Body of pancreas (tissue), 4 donors: ENCODE data around the gene ING3. TPM values are rescaled to one million over a fixed set of nuclear protein-coding genes. Genes with fewer than 3 reads are reported as not detected.
A peak's percentile ranks its signal among the peaks of the same experiment; 100 is the strongest.

Experiments used
- ATAC-seq: fragments of 150-250 bp; one replicate; pipeline ENCODE4 v1.9.1; 2016
- DNase-seq, 4 donors: peaks; one replicate each; pipeline ENCODE4 v3.0.0-alpha.2; 2019
- H3K27ac ChIP-seq, 4 donors: fragments of 200-600 bp; sonication (generic); 1 replicate in 3 of 4; 2 replicates in 1 of 4; pipeline versions ENCODE4 v1.5.1 to v1.6.1; 2016 to 2019; ENCODE audit warnings: mild to moderate bottlenecking in 1 of 4, mixed read lengths in 1 of 4, moderate library complexity in 1 of 4
- H3K27me3 ChIP-seq, 2 donors: fragments of 200-600 bp; sonication (generic); one replicate each; pipeline ENCODE4 v1.6.0; 2016; ENCODE audit warnings: mild to moderate bottlenecking in 1 of 2
- H3K36me3 ChIP-seq, 2 donors: fragments of 200-600 bp; sonication (generic); replicated peaks in 1 of 2; 2 replicates each; pipeline ENCODE4 v1.5.1; 2016; ENCODE audit warnings: low read depth in 2 of 2; ENCODE audit not compliant: insufficient read depth in 1 of 2
- H3K4me1 ChIP-seq: fragments of 200-600 bp; sonication (generic); one replicate; pipeline ENCODE4 v1.6.0; 2016
- H3K4me3 ChIP-seq, 2 donors: fragments of 200-600 bp; sonication (generic); 1 replicate in 1 of 2; 2 replicates in 1 of 2; pipeline ENCODE4 v1.5.1; 2016 to 2019
- H3K9me3 ChIP-seq, 3 donors: fragments of 200-600 bp; sonication (generic); 1 replicate in 2 of 3; 2 replicates in 1 of 3; pipeline ENCODE4 v1.5.1; 2016
- POLR2A ChIP-seq, 3 donors: fragments of 450-650 bp; IDR thresholded peaks; one replicate each; pipeline ENCODE4 v1.6.1; 2016; ENCODE audit warnings: antibody characterized with exemption in 3 of 3, mild to moderate bottlenecking in 2 of 3
- WGBS, 2 donors: methylation state at CpG; one replicate each; pipeline ENCODE4 v1.1.5; 2017; 5-methylcytosine and 5-hydroxymethylcytosine counted together
- intact Hi-C: fragments of 100-400 bp; cut with DNase I; formaldehyde crosslinking; loops from one replicate; pipeline ENCODE4 v1.15.1; 2023
- total RNA-seq, 2 donors: library from RNA; depleted of rRNA; stranded (reverse); fragments of >200 nt; gene quantifications; one replicate each; pipeline ENCODE4 v1.1.0, GENCODE V29; 2016
- TF ChIP-seq, protein P1 (sequence below), 7 experiments: fragments of 450-650 bp in 4 of 7; fragments of 200-600 bp in 3 of 7; sonication (generic) in 3 of 7; IDR thresholded peaks; one replicate each; pipeline ENCODE4 v1.5.1; 2016 to 2019; ENCODE audit warnings: antibody characterized with exemption in 7 of 7

The ING3 gene
- total RNA-seq, 2 donors from 2014 or later = 7.6 to 9.1 TPM

DNA sequence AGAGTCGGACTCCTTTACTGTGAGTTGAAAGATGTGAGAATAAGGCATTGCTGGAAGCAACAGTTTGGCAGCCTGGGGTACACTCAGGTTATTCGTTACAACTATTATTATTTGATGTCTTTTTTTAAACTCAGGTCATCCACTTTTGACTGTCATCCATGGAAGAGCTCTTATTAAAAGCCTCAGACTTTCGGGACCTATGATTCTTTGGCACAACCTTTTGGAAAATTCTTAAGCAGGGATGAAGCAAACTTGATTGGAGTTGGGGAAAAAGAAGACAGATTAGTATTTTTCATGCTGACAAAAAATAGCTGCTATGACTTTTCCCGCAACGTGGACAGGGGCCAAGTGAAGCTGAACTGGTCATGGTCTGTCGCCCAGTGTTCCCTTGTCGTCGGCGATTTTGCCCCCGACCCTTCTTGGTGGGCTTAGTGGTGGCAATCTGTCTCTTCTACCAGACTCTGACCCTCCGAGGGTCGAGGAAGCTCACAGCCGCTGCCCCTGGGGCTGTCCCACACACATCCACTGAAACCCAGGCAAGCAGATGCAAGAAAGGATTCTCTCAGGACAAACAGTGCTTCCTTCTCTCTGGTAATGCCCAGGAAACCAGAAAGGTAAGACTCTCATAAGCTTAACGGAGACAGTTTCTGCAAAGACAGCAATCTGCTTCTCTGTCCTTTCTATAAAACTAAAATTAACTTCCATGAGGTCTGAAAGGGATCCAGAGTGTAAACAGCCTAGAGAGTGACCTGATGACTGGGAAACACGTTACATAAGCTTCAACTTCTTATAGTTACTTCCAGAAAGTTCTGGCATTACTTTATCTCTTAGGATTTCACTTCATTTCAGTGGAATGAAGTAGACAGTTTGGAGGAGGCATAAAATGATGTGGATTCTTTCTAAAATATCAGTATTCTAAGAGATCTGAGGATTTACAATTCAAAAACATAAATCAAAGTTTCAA lies 39.0 kb downstream of the ING3 start:
- H3K4me3 ChIP-seq = no peak overlapping the region
- 47 to 55% methylated on average over 14 to 15 of the region's 15 CpGs for WGBS, 2 donors
- ATAC-seq (no peak), DNase-seq (peak in 1 of 4 donors; percentile 10)
- peaks cover 15% of the 10 kb centered on the region for H3K4me1 ChIP-seq
- no peaks in the 10 kb centered on the region for H3K36me3 ChIP-seq
- intact Hi-C loops = loop anchor here (5.0 kb wide), 1 partner anchor 88 kb away; no protein-coding TSS in a partner anchor
- no peaks in the 10 kb centered on the region for H3K9me3 ChIP-seq
- H3K27ac ChIP-seq = peak overlapping the region in 3 of 4 donors; percentile 4 to 22 (median 10)
- peaks cover 0 to 8% of the 10 kb centered on the region in 2 donors for H3K27me3 ChIP-seq
- TF ChIP-seq POLR2A (IDR thresholded peaks at IDR 0.05) = no peak
- TF ChIP-seq, protein P1, sequence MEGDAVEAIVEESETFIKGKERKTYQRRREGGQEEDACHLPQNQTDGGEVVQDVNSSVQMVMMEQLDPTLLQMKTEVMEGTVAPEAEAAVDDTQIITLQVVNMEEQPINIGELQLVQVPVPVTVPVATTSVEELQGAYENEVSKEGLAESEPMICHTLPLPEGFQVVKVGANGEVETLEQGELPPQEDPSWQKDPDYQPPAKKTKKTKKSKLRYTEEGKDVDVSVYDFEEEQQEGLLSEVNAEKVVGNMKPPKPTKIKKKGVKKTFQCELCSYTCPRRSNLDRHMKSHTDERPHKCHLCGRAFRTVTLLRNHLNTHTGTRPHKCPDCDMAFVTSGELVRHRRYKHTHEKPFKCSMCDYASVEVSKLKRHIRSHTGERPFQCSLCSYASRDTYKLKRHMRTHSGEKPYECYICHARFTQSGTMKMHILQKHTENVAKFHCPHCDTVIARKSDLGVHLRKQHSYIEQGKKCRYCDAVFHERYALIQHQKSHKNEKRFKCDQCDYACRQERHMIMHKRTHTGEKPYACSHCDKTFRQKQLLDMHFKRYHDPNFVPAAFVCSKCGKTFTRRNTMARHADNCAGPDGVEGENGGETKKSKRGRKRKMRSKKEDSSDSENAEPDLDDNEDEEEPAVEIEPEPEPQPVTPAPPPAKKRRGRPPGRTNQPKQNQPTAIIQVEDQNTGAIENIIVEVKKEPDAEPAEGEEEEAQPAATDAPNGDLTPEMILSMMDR (IDR thresholded peaks at IDR 0.05) = no peak

- WGBS, 2 donors = 68 to 75% methylated on average over 6 of the region's 6 CpGs
- ATAC-seq = no peak
- no peak overlapping the region for H3K4me3 ChIP-seq
Measured at GRCh38 chr7:120990468-120991118, 40.0 kb downstream of the ING3 start.

DNA sequence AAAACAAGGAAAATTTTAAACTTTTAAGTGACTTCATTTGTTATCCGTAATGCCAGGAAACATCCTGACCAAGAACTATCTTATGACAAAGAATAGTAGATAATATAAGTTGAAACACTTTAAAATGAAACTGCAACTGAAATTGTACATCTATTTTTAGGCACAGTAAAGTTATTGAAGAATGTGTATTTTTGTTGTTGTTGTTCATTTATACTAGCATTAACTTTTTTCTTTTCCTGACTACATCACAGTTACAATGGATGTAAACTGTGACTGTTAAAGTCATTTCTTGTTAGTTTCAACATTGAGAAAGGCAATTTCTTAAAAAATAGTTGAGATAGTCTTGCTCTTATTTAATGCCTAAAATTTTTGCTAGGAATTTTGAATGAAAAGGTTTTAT lies 40.6 kb downstream of the ING3 start:
- intact Hi-C loops = no loop called here
- Histone ChIP-seq H3K36me3 (no peaks in the 10 kb centered on the region), H3K27ac (no peak overlapping the region), H3K9me3 (no peaks in the 10 kb centered on the region), H3K4me1 (peaks cover 15% of the 10 kb centered on the region), H3K27me3 (peaks cover 0 to 8% of the 10 kb centered on the region in 2 donors), H3K4me3 (no peak overlapping the region)
- 68 to 78% methylated on average over 1 of the region's 1 CpG for WGBS, 2 donors
- TF ChIP-seq, protein P1 (IDR thresholded peaks at IDR 0.05) = no peak
- TF ChIP-seq POLR2A (IDR thresholded peaks at IDR 0.05) = no peak
- DNase-seq (no peak), ATAC-seq (no peak)

More at GRCh38 chr7:120990468-120991118, 40.0 kb downstream of the ING3 start:
- no peaks in the 10 kb centered on the region for H3K36me3 ChIP-seq
- peaks cover 15% of the 10 kb centered on the region for H3K4me1 ChIP-seq
- TF ChIP-seq, protein P1 (IDR thresholded peaks at IDR 0.05) = no peak
- no peak for TF ChIP-seq POLR2A (IDR thresholded peaks at IDR 0.05)
- DNase-seq = no peak
- no peaks in the 10 kb centered on the region for H3K9me3 ChIP-seq
- intact Hi-C loops = no loop called here
- H3K27ac ChIP-seq = no peak overlapping the region
- peaks cover 0 to 8% of the 10 kb centered on the region in 2 donors for H3K27me3 ChIP-seq

GRCh38 chr7:120991581-120991980 lies 41.0 kb downstream of the ING3 start:
- Histone ChIP-seq H3K4me1 (peaks cover 15% of the 10 kb centered on the region), H3K27ac (no peak overlapping the region), H3K36me3 (no peaks in the 10 kb centered on the region), H3K9me3 (no peaks in the 10 kb centered on the region), H3K27me3 (peaks cover 0 to 8% of the 10 kb centered on the region in 2 donors), H3K4me3 (no peak overlapping the region)
- DNase-seq = no peak
- intact Hi-C loops = no loop called here
- no peak for TF ChIP-seq POLR2A (IDR thresholded peaks at IDR 0.05)
- TF ChIP-seq, protein P1 (IDR thresholded peaks at IDR 0.05) = no peak
- ATAC-seq = no peak
- 31 to 39% methylated on average over 2 of the region's 2 CpGs for WGBS, 2 donors
